HG02759 (cell line): Measurements from ENCODE around the gene PLRG1.
A peak's percentile ranks its signal among the peaks of the same experiment; 100 is the strongest.
"Not testable (repeated sequence)": the region's sequence is repeated elsewhere in the genome, so short reads cannot be mapped to it uniquely, and the experiment has no call there.

Experiments used
- ATAC-seq: cut with Tn5 transposase; IDR thresholded peaks from one replicate; pipeline ENCODE4 v1.9.1; 2021; ENCODE audit warnings: mild to moderate bottlenecking, moderate library complexity; ENCODE audit not compliant: unreplicated experiment

The PLRG1 gene

DNA sequence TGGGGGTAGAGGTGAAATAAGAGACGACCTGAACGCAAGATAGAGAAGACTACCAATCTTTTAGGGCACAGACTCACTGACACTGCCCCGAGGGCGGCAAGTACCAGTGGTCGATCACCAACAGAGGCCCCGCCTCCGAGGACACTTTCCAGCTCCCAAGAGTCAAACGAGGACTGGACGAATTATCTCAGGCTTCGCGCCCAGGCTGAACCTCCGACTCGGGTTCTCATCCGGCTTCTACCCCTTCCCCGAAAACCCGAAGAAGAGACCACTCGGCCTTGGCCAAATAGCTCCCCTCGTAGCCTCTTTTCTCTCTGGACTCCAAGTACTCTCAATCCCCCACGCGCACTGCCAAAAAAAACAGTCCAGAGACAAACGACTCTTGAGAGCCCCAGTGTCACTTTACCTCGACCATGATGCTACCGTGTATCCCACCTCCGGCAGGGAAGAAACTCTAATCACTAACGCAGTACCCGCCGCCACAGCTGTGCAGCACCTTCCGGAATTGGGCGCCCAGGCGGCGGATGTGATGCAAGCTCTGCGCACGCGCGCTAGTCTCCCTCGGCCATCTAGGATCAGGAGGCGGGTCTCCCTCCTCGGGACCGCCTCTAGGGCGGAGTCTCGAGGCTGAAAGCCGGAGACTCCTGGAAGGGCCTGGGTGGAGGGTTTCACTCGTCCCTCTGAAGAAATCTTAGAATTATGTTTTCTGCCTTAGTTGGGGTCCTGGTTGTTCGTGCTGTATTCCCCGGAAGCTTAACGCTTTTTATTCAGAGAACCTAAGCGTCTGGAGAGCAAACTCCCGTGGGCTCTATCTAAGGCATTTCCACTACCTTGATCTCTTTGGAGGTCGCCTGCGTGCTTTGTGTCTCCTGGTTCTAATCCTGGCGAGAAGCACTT, at the start of gene PLRG1:
TSS of gene PLRG1 (minus strand) at position 507 of the 897 bp plus-strand sequence. CDS start at position 415, 92 bp downstream.
- peak; percentile 96 for ATAC-seq

DNA sequence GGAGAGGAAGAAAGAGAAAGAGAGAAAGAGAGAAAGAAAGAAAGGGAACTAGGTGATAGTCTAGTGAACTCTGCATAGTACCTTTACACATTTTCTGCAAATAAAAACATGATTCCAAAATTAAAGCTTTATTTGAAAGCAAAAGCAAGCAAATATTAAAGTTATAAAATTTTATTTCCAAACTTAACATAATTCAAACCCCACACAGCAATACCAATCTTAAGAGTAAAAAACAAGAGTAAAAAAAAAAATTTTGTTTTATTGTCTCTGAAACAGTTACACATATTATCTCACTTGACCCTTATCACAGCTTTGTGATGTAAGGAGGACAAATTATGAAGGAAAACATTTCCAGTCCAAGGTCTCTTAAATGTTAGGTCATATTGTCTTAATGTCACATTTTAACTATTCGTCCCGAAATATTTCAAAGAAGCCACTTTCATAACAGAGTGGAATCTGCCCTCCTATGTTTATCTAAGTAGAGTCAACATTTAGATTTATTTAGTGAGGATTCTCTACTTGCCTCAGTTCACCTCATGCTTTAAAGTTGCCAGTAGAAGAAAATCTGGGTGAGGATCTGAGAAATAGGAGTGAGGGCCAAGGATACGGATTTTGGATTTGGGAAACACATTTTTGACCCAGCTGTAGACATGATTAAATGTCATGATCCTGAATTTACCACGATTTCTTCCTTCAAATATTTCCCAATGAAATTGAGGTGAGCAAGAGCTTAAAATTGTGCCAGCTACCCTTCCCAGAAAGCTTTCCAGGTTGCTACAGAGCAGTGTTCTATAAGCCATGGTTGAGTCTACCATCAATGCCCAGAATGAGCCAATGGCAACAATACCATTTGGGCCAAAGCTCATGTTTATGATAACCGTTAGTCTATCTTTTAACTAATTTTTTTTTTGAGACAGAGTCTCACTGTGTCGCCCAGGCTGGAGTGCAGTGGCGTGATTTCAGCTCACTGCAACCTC, 47.9 kb upstream of the PLRG1 start:
- no peak for ATAC-seq

DNA sequence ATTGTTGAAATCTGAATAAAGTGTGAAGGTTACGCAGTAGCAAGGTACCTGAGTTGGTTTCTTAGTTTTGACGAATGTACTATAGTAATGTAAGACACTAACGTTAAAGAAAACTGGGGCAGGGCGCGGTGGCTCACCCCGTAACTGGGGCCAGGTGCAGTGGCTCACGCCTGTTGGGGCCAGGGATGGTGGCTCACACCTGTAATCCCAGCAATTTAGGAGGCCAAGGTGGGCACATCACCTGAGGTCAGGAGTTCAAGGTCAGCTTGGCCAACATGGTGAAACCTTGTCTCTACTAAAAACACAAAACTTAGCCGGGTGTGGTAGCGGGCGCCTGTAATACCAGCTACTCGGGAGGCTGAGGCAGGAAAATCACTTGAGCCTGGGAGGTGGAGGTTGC, 47.1 kb upstream of the PLRG1 start:
- not testable (repeated sequence) for ATAC-seq

DNA sequence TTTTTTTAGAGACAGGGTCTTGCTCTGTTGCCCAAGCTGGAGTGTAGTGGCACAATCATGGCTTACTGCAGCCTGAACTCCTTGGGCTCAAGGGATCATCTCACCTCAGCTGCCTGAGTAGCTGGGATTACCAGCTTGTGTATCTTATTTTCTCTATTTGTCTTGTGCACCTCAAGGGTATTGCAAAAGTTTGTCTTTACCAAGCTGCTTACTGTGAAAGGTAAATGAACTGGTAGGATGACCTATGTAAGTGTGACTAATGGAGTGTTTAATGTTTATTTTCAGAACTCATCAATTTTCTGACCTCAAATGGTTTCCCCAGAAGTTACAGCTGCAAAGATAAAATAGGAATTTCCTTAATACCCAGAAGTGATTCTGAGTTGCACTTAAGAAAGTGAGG, 45.6 kb upstream of the PLRG1 start:
- ATAC-seq, result no peak

DNA sequence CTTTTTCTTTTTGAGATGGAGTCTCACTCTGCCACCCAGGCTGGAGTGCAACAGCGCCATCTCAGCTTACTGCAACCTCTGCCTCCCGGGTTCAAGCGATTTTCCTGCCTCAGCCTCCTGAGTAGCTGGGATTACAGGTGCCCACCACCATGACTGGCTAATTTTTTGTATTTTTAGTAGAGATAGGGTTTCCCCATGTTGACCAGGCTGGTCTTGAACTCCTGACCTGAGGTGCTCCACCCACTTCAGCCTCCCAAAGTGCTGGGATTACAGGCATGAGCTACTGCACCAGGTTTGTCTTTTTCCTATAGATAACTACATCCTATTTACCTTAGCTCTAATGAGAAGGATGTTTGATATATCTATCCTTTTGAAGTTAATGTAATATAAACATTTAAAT, 44.1 kb upstream of the PLRG1 start:
- not testable (repeated sequence) for ATAC-seq

DNA sequence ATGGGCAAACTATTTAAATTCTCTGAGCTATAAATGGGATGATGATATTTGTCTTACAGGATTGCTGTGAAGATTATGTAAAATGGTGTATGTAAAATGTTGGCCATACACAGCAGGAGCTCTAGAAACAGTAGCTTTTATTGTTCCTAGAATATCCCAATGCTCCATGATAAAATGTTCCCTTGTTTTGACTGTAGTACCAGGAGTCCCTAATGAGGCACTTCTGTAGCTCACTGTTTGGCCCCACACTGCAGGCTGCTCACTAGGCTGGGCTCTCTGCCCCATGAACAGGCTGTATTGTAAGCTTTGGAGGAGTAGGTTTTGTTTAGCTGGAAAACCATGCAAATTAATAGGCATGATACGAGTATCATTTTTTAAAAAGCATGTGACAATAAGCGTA, 43.7 kb upstream of the PLRG1 start:
- ATAC-seq, result no peak

DNA sequence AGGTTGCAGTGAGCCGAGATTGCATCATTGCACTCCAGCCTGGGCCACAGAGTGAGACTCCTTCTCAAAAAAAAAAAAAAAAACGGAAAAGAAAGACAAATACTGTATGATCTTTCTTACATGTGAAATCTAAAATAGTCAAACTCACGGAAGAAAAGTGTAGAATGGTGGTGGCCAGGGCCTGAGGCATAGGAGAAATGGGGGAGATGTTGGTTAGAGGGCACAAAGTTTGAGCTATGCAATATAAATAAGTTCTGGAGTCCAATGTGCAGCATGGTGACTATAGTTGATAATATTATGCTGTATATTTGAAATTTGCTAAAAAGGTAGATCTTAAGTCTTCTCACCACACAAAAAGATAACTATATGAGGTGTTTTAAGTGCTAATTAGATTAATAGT, 41.7 kb upstream of the PLRG1 start:
- no peak for ATAC-seq

DNA sequence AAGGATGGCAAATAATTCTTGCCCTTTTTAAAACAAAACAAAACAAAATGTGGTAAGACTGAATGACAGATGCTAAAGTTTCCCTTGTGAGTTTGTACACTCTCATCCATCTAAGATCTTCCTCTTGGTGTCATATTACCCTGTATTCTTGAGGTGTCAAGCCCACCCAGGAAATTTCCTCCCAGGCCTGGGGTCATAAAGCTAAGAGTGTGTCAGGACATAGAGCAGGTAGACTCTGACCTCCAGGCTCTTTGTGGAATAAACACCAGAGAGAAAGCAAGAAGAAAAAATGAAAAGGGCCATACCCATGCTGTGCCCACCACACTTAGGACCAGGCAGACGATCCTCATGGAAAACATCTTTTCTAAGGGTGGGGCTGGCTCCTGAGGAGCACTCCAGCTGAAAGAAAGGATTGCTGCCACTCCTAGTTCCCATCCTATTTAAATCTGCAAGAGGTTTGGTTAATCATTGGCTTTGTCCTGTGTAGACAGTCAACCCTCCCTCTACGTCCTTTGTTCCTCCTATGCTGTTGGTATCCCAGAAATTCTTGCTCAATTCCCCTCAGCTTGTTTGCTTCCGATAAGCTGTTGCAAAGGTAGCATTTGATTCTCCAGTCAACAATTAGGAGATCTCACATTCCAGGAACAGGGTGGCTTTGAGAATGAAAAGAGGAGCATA, 40.3 kb upstream of the PLRG1 start, which contains the start of gene FGA:
TSS of gene FGA (minus strand) at position 414 of the 678 bp plus-strand sequence. CDS start at position 359, 55 bp downstream.
- no peak for ATAC-seq

DNA sequence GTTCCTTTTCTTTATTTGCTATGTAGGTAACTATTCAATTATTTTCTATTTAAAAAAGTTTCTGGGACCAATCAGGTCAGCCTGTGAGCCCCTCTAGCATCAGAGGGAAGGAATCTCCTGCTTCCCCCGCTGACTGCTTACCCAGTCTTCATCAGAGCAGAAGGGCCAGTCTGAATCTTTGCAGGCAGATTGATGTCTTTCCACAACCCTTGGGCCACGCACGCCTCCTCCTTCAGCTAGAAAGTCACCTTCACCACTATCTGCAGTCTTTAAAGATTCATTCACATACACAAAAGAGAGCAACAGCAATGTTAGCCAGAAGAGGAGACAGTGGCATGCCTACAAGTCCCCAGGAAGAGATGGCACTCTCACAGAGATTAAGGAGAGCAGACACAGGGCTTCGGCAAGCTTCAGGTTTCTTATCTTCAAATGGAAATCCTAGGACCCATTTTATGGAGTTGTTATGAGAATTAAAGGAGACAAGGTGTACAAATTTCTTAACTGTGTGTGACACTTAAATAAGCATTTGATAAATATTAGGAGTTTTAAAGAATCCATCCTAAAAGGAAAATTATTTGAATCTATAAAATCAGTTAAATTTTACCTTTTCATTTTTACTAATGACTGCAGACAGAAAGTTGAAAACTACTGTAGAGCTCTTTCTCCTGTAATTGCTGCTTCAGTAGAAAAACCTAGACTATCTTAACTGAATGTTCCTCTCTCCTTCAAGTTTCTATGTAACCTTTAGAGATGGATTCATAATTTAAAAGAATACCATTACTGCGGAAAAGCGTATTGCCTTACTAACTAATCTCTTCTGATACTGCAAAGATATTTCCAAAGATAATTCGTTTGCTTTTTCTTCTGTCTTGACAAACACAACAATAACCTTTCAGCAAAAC, 39.3 kb upstream of the PLRG1 start:
- ATAC-seq, result no peak

DNA sequence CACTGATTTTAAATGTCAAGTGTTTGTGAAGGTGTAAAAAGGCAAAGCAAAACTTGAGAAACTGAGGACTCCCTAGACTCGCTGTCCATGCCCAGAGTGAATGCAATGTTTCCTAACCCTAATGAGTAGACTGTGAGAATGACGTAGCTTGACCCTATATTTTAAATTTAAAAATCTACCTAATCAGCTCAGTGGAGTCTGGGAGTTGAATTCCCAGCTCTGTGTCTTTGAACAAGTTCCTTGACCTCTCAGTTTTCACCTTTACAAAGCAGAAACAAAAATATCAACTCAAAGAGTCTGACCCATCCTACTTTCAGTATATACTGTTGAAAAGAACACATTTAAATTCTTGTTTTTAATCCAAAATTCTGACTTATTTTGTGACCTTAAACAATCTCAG, 38.0 kb upstream of the PLRG1 start:
- no peak for ATAC-seq

DNA sequence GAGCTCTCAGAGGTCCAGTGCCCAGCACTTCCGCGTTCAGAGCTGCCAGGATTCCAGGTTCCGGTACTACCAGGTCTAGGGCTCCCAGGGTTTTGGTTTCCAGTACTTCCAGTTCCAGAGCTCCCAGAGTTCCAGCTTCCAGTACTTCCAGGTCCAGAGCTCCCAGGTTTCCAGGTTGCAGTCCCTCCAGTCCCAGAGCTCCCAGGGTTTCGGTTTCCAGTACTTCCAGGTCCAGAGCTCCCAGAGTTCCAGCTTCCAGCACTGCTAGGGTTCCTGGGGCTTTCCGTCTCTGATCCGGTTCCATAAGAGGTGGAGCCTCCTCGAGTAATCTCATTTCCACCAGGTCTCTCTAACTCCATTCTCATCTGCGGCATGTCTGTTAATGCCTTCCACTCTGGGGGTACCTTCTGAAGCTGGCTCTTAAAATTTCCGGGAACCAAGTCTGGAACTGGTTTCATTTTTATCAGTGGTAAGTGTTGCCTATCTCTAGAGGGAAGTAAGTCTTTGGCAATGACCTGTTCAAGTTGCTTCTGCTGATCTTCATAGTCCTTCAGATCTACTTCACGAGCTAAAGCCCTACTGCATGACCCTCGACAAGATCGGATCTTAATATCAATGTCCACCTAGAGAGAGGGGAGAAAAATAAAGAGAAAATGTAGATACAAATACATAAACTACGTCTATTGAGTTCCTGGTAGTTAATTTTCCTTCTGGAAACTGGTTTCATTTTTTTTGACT, 36.3 kb upstream of the PLRG1 start:
- no peak for ATAC-seq

DNA sequence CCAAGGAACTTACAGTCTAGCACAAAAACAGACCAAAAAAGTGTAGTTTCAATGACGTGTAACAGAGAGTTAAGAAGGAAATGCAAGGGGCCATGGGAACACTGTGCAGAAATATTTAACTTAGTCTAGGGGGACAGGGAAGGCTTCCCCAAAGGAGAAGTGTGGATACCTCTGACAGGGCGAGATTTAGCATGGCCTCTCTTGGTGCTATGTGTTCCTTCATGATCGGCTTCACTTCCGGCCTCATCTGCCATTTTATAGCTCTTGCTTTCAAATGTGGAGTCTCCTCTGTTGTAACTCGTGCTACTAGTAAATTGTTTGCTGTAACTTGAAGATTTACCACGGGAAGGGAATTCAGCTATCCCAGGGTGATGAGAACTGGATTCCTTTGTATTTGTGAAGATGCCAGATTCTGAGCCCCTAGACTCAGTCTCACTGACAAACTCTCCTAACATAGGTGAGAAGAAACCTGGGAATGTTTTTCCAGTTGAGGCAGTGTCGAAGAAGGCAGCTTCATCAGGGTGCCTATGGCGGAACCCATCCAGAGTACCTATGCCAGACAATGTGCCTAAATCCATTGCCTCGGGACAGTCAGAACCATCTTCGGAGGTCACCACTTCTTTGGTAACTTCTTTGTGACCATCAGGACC, 35.3 kb upstream of the PLRG1 start:
- no peak for ATAC-seq

DNA sequence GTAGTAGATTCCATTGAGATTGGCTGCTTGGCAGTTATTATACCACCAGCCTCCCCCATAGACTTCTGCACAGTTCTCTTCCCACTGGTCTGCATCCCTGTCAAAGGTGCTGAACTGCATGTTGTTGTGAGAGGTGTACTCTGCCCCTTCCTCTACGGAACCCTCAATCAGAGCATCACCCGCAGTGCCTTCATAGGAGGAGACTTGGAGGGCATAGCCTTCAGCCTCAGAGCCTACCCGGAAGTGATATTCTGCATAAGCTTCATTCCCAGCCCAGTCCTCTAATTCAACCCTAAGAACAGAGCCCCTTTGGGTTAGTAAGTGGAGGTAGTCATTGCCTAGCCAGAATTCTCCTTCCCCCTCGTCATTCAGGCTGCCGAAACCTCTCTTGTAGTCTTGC, 34.1 kb upstream of the PLRG1 start:
- ATAC-seq, result no peak

DNA sequence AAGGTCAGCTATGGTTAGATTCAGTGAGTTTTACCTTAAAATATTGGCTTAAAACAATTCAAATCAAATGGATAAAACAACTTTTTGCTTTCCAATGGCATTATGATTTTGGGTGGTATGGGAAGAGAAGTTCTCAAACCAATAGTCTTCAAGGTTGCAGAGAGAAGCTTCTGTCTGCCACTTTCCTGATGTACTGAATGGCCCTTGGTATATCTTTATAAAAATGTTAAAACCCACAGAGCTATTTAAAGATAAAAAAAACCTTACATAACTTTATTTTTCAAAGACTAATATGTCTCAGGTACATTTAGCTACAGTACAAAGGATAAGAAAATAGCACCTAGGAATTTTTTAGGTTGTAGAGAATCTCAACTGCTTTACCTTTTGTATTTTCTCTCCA, 33.5 kb upstream of the PLRG1 start:
- ATAC-seq, result no peak

DNA sequence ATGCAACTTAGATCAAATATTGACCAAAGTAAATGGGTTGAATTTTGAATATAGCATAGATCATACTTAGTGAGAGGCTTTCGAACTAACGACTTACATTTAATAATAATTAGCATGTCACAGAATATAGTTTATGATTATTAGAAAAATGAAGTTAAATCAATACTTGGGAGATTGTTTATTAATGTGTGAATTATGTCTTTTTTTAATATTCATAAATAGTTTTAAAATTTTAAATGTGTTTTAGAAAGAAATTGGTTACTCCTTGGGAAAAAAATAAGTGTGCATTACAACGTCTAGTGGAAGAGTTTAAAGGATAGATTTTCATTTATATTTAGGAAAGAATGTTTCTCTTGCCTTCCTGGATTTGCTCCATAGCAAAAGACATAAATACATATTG, 33.0 kb upstream of the PLRG1 start:
- no peak for ATAC-seq

DNA sequence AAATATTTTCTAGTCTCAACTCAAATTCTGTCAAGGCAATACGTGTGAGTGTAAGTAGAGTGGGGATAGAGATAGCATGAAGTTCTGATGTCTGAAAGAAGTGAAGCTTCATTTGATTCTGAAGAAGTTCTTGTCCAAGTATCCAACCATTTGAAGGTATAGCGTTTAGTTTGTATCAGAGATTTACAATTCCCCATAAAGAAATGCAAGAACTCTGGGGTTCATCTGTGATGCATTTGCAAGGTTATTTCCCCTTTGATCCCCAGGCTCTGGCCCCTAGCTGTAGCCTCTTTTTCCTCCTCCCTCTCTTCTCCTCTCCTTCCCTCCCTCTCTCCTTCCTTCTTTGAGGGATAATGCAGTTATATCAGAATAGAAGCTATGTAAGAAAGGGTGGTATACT, 32.5 kb upstream of the PLRG1 start:
- ATAC-seq, result no peak

DNA sequence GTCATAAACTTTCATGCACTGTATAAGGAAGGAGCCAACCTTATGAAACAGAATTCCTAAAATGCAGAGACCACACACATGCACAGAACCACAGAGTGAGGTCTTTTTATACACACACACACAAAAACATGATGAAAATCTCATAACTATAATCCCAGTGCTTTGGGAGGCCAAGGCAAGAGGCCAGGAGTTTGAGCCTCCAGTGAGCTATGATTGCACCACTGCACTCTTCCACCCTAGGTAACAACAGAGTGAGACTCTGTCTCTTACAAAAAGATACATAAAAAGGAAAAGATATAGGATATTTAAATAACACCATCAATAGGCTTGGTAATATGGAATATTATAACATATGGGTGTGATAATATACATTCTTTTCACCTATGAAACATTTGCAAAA, 29.7 kb upstream of the PLRG1 start:
- ATAC-seq, result no peak

DNA sequence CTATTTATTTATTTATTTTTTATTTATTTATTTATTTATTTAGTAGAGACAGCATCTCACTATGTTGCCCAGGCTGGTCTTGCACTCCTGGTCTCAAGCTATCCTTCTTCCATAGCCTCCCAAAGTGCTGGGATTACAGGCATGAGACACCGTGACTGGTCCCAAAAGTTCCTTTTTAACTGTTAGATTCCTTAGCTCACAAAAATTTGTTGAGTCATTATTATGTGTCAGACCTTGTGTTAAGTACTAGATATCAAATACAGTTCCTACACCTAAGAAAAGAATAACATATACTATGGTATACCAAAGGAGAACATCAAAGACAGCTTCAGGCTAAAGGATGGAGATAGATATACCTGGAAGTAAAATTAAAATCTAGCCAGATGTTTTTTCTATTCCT, 28.7 kb upstream of the PLRG1 start:
- ATAC-seq, result no peak

DNA sequence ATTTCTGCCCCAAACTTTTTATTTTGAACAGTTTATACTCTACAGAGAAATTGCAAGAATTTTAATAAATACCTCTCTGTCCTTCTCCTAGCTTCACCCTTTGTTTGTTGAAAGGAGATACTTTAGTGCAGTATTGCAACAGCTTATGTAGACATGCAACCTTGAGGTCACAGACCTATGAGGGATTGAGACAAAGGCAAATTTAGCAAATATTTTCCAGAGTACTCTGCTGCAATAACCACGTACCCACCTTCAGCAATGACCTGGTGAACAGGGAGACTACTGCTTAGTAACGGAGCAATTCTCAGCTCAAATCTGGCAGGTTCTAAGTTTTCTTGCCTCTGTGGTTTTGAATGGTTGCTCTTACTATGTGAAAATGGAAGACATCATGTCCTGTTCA, 27.1 kb upstream of the PLRG1 start:
- ATAC-seq, result no peak
